HG03342 (cell line): ENCODE measurements around the gene CAMK2N1.

Experiments
- ATAC-seq: cut with Tn5 transposase; IDR thresholded peaks from one replicate; pipeline ENCODE4 v1.9.1; 2021; ENCODE audit warnings: mild to moderate bottlenecking, moderate library complexity; ENCODE audit not compliant: unreplicated experiment

Gene CAMK2N1

GRCh38 chr1:20479840-20480239 is 6.2 kb downstream of the CAMK2N1 start:
- ATAC-seq = no peak

- ATAC-seq = no peak
Observed at GRCh38 chr1:20478057-20478635, 7.9 kb downstream of the CAMK2N1 start.

GRCh38 chr1:20477348-20478056 is 8.5 kb downstream of the CAMK2N1 start:
- ATAC-seq = no peak

GRCh38 chr1:20476265-20477038 is 9.6 kb downstream of the CAMK2N1 start:
- ATAC-seq = no peak

- ATAC-seq = no peak
Observed at GRCh38 chr1:20474996-20475395, 11.0 kb downstream of the CAMK2N1 start.

GRCh38 chr1:20474333-20474975 is 11.6 kb downstream of the CAMK2N1 start:
- ATAC-seq = no peak

- ATAC-seq = no peak
Observed at GRCh38 chr1:20473894-20474293, 12.1 kb downstream of the CAMK2N1 start.

GRCh38 chr1:20472860-20473711 is 12.9 kb downstream of the CAMK2N1 start:
- no peak for ATAC-seq

- no peak for ATAC-seq
Observed at GRCh38 chr1:20472121-20472520, 13.9 kb downstream of the CAMK2N1 start.

- ATAC-seq = no peak
Observed at GRCh38 chr1:20470194-20470593, 15.8 kb downstream of the CAMK2N1 start.

- no peak for ATAC-seq
Observed at GRCh38 chr1:20469406-20470076, 16.5 kb downstream of the CAMK2N1 start.

GRCh38 chr1:20466273-20466672 is 19.7 kb downstream of the CAMK2N1 start:
- no peak for ATAC-seq

GRCh38 chr1:20465187-20465586 is 20.8 kb downstream of the CAMK2N1 start:
- ATAC-seq = no peak

- ATAC-seq = no peak
Observed at GRCh38 chr1:20463502-20463901, 22.5 kb downstream of the CAMK2N1 start.

- no peak for ATAC-seq
Observed at GRCh38 chr1:20462397-20462796, 23.6 kb downstream of the CAMK2N1 start.

GRCh38 chr1:20458717-20459116 is 27.3 kb downstream of the CAMK2N1 start:
- ATAC-seq = no peak

- no peak for ATAC-seq
Observed at GRCh38 chr1:20454004-20454403, 32.0 kb downstream of the CAMK2N1 start.

- ATAC-seq = no peak
Observed at GRCh38 chr1:20449735-20450311, 36.2 kb downstream of the CAMK2N1 start.

- no peak for ATAC-seq
Observed at GRCh38 chr1:20448671-20449071, 37.3 kb downstream of the CAMK2N1 start.

- no peak for ATAC-seq
Observed at GRCh38 chr1:20447794-20448193, 38.2 kb downstream of the CAMK2N1 start.
